Activated T-cell treated with anti-CD3 and anti-CD28 coated beads for 1 hour (primary cell): ENCODE measurements around the gene VPS13D.
"Not testable (repeated sequence)": the region's sequence is repeated elsewhere in the genome, so short reads cannot be mapped to it uniquely, and the experiment has no call there.

Experiments
- DNase-seq: peaks from one replicate; pipeline ENCODE4 v3.0.0-alpha.2; 2020; ENCODE audit warnings: low read depth

VPS13D gene

GRCh38 chr1:12518931-12519692, 289.3 kb downstream of the VPS13D start:
- no peak for DNase-seq

- DNase-seq: no peak
These were observed 290.0 kb downstream of the VPS13D start for GRCh38 chr1:12519693-12520364.

GRCh38 chr1:12521096-12521495, 291.3 kb downstream of the VPS13D start:
- DNase-seq: no peak

- not testable (repeated sequence) for DNase-seq
These were observed 292.9 kb downstream of the VPS13D start for GRCh38 chr1:12522780-12523179.

- DNase-seq: no peak
These were observed 294.4 kb downstream of the VPS13D start for GRCh38 chr1:12524266-12524665.

- DNase-seq: no peak
These were observed 295.7 kb downstream of the VPS13D start for GRCh38 chr1:12525311-12526181.

GRCh38 chr1:12527564-12527963, 297.7 kb downstream of the VPS13D start:
- no peak for DNase-seq

GRCh38 chr1:12528021-12528852, 298.4 kb downstream of the VPS13D start:
- no peak for DNase-seq

GRCh38 chr1:12529640-12530174, 299.9 kb downstream of the VPS13D start:
- no peak for DNase-seq

- DNase-seq: no peak
These were observed 300.8 kb downstream of the VPS13D start for GRCh38 chr1:12530462-12531178.

- DNase-seq: no peak
These were observed 301.3 kb downstream of the VPS13D start for GRCh38 chr1:12531179-12531499.

GRCh38 chr1:12532405-12533315, 302.8 kb downstream of the VPS13D start:
- DNase-seq: no peak

GRCh38 chr1:12536023-12536639, 306.3 kb downstream of the VPS13D start:
- DNase-seq: no peak

GRCh38 chr1:12537294-12537693, 307.5 kb downstream of the VPS13D start:
- no peak for DNase-seq

GRCh38 chr1:12537906-12538461, 308.2 kb downstream of the VPS13D start:
- no peak for DNase-seq

GRCh38 chr1:12538536-12538935, 308.7 kb downstream of the VPS13D start:
- not testable (repeated sequence) for DNase-seq

GRCh38 chr1:12539320-12539704, 309.5 kb downstream of the VPS13D start:
- no peak for DNase-seq

- DNase-seq: no peak
These were observed 310.1 kb downstream of the VPS13D start for GRCh38 chr1:12539705-12540579.
